Measurements from ENCODE around the gene SEMA3E.

DNA sequence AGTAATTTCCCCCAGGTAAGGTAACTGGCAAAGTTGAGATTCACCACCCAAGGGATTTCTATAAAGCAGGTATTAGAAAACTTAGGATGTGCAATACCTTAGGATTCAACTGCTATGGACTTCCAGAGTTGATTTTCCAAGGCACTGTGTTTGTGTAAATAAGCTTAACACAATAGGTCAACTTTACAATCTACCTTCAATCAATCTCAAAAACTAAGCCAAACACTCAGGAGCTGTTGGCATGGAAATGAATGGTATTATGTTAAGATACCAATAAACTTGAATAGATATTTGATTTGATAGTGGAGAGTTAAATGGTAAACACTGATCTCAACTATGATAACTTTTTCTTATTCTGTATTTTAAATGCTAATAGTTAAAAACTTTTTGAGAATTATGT lies 762 bp upstream of the SEMA3E start:
- TF ChIP-seq, protein P1, sequence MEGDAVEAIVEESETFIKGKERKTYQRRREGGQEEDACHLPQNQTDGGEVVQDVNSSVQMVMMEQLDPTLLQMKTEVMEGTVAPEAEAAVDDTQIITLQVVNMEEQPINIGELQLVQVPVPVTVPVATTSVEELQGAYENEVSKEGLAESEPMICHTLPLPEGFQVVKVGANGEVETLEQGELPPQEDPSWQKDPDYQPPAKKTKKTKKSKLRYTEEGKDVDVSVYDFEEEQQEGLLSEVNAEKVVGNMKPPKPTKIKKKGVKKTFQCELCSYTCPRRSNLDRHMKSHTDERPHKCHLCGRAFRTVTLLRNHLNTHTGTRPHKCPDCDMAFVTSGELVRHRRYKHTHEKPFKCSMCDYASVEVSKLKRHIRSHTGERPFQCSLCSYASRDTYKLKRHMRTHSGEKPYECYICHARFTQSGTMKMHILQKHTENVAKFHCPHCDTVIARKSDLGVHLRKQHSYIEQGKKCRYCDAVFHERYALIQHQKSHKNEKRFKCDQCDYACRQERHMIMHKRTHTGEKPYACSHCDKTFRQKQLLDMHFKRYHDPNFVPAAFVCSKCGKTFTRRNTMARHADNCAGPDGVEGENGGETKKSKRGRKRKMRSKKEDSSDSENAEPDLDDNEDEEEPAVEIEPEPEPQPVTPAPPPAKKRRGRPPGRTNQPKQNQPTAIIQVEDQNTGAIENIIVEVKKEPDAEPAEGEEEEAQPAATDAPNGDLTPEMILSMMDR (conservative IDR thresholded peaks at IDR 0.05; ENCODE audit: low read depth, low read length), result no peak
- TF ChIP-seq EZH2phosphoT487 (IDR thresholded peaks at IDR 0.05; ENCODE audit: borderline replicate concordance, low read length), result no peak

Measured in PC-3 (cell line).